Fibroblast of upper back skin (primary cell): ENCODE results near the gene FBXO44.
A peak's percentile ranks its signal among the peaks of the same experiment; 100 is the strongest.

Source experiments
- DNase-seq: peaks from one replicate; pipeline ENCODE4 v3.0.0-alpha.2; 2013

Gene FBXO44

GRCh38 chr1:11640944-11641343 is 13.7 kb upstream of the FBXO44 start:
- no peak for DNase-seq

GRCh38 chr1:11641776-11642305 is 12.8 kb upstream of the FBXO44 start:
- DNase-seq: no peak

- peak; percentile 50 for DNase-seq
Observed at GRCh38 chr1:11642418-11643017, 12.2 kb upstream of the FBXO44 start.

GRCh38 chr1:11643782-11644181 is 10.9 kb upstream of the FBXO44 start:
- DNase-seq: no peak

- no peak for DNase-seq
Observed at GRCh38 chr1:11645270-11645669, 9.4 kb upstream of the FBXO44 start.

- DNase-seq: peak; percentile 61
Observed at GRCh38 chr1:11645670-11646265, 8.9 kb upstream of the FBXO44 start.

GRCh38 chr1:11646317-11646716 is 8.4 kb upstream of the FBXO44 start:
- no peak for DNase-seq

- DNase-seq: no peak
Observed at GRCh38 chr1:11647333-11647732, 7.3 kb upstream of the FBXO44 start.

- DNase-seq: no peak
Observed at GRCh38 chr1:11648039-11648438, 6.6 kb upstream of the FBXO44 start.

GRCh38 chr1:11648732-11649158 is 5.9 kb upstream of the FBXO44 start:
- DNase-seq: no peak

GRCh38 chr1:11649237-11649623 is 5.4 kb upstream of the FBXO44 start:
- no peak for DNase-seq

- no peak for DNase-seq
Observed at GRCh38 chr1:11649624-11650330, 4.9 kb upstream of the FBXO44 start.

- peak; percentile 45 for DNase-seq
Observed at GRCh38 chr1:11650331-11650991, 4.2 kb upstream of the FBXO44 start.

- no peak for DNase-seq
Observed at GRCh38 chr1:11651017-11651416, 3.7 kb upstream of the FBXO44 start.

- no peak for DNase-seq
Observed at GRCh38 chr1:11652203-11652780, 2.4 kb upstream of the FBXO44 start.

GRCh38 chr1:11653101-11653860 is 1.4 kb upstream of the FBXO44 start:
- DNase-seq: peak; percentile 32

GRCh38 chr1:11653861-11654136 is 878 bp upstream of the FBXO44 start:
- no peak for DNase-seq

GRCh38 chr1:11654939-11655808 is 497 bp downstream of the FBXO44 start:
- DNase-seq: no peak

- no peak for DNase-seq
Observed at GRCh38 chr1:11657654-11658053, 3.0 kb downstream of the FBXO44 start.

GRCh38 chr1:11658542-11658941 is 3.9 kb downstream of the FBXO44 start:
- no peak for DNase-seq

- DNase-seq: no peak
Observed at GRCh38 chr1:11659748-11660147, 5.1 kb downstream of the FBXO44 start.

GRCh38 chr1:11661103-11661502 is 6.4 kb downstream of the FBXO44 start:
- DNase-seq: no peak
